OCI-M1 (cell line): Measurements from ENCODE around the gene F12.
"Not testable (repeated sequence)": the region's sequence is repeated elsewhere in the genome, so short reads cannot be mapped to it uniquely, and the experiment has no call there.

Experiments used
- DNase-seq: peaks from one replicate; lab custom pipeline; 2025; lab: John Stamatoyannopoulos, UW

The F12 gene

GRCh38 chr5:177432143-177432838 lies 22.9 kb upstream of the F12 start:
- DNase-seq, result no peak

DNA sequence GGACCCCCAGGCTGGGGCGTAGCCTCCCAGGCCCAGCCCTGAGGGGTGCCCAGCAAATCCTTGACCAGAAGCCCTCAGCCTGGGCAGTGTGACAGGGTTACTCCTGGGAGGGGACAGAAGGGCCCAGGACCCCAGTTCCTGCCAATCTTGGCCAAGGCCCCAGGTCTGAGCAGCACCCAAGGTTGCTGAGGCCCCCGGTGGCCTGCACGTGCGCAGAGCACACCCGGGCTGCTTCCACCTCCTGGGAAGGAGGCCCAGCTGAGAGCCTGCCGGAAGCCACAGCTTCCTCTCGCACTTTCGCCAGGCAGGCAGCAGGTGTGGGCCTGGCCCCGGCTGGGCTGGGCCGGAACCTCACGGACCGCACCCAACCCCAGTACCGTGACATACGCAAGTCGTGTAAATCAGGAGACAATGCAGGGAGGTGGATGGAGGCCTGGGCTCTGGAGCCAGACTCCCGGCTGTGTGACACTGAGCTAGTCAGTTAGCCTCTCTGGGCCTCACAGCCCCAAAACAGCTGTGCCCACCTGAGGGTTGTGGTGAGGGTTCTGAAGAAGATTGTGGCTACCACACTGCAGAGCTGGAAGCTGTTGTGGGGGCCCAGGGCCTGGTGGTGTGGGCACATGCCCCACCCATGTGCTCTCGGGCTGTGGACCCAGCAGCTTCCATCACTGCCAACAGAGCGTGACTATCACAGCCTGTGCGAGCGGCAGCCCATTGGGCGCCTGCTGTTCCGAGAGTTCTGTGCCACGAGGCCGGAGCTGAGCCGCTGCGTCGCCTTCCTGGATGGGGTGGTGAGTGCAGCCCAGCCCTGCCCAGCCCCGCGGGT lies 22.2 kb upstream of the F12 start:
- DNase-seq, result no peak

- no peak for DNase-seq
These were observed 21.6 kb upstream of the F12 start for GRCh38 chr5:177430972-177431316.

GRCh38 chr5:177430140-177430951 lies 21.0 kb upstream of the F12 start:
- DNase-seq, result no peak

DNA sequence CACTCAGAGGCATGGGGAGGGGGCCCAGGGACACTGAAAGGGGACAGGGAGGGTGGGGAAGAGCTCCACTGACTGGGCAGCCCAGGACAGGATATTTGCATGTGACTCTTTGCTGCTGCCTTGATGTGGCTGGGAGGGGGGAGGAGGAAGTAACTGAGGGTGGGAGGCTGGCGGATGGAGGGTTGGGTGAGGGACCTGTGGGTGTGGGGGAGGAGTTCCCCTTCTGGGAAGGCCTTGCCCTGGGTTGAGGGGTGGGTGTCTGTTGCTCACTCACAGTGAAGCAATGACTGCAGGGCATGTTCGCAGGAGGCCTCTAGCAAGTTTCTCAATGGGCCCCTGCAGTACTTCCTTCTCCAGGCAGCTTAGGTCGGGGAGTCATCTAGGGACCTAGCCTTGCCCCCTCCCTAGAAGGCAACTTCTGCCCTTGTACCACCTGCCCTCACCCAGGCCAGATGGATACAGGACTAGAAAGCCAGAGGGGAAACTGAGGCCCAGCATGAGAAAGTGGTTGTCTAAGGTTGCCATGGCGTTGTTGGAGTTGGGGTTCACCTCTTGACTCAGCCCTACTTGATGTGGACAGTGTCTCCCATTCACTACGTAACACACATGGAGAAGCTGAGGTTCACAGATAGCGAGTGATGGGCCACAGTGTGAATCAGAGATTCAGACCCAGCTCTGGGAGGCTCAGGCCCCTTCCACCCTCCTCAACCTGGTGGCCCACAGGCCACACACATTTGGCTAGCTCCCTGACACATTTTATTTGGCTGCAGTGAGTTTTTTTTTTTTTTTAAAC lies 20.1 kb upstream of the F12 start:
- peak; percentile 92 for DNase-seq

DNA sequence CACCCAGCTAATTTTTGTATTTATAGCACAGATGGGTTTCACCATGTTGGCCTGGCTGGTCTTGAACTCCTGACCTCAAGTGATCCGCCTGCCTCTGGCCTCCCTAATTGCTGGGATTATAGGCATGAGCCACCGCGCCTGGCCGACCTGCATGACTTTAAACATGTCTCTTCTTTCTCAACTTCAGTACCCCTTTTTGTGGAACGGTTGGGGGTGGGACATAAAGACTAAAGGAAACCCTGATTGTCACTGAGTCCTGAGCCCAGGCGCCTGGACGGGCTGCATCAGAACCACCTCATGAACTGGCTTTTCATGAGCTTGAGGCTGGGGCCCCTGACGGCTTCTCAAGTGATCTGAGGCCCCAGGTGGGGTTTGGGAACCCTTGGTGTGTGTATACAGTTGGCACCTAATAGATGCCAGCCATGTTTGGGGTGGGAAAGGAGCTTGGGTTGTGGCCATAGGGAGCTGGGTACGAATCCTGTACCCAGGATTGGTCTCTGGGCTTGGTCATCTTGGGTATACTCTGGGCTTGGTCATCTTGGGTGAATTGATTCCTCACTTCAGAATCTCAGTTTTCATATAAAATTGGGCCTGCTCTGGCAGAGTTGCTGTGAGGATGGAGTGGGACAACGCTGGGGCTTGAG lies 19.3 kb upstream of the F12 start:
- no peak for DNase-seq

DNA sequence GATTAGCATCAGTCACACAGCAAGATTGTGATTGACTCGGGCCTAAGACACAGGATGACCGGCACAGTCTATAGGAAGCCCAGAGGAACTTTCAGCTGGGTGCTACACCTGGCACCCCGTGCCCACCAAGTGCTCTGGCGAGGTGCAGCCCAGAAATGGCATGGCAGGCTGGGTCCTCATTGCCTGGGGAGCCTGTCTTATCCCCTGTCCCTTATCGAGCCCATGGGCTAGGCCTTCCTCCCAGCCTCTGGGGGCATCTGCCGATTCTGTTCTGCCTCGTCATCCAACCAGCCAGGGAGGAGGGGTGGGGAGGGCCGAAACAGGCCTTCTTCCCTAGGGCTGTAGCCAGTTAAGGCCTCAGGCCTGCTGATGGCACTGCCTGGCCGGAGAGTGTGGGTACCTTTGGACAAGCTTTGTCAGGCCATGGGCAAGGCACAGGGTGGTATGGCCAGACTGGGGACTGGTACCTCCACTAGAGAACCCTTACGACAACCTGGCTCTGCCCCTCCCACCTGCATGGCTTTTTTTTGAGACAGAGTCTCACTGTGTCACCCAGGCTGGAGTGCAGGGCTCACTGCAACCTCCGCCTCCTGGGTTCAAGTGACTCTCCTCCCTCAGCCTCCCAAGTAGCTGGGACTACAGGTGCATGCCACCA lies 18.7 kb upstream of the F12 start:
- peak; percentile 87 for DNase-seq

DNA sequence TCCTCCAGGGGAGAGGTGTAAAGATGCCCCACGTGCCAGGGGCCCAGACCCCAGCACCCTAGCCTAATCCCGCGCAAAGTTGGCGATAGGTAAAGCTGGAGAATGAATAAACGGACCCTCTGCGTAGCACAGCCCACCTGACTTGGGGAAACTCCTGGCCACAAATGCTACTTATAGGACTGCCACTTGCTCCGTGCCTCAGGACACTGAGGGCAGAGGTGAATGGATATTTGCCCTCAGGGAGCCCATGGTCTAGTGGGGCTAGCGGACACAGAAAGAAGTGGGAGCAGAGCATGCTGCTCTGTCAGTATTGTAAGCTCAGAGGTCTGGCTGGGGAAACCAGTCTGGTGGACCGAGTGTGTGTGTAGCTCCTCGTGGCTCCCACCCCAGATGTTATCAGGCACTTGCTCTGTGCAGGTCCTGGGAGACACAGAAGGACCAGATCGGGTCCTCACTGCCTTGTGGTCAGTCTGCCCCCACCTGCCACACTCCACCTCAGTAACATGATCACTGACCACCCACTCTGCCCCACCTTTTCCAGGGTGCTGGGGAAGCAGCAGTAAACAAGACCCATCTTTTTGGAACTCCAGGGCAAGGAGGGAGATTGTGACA lies 18.0 kb upstream of the F12 start:
- peak; percentile 61 for DNase-seq

DNA sequence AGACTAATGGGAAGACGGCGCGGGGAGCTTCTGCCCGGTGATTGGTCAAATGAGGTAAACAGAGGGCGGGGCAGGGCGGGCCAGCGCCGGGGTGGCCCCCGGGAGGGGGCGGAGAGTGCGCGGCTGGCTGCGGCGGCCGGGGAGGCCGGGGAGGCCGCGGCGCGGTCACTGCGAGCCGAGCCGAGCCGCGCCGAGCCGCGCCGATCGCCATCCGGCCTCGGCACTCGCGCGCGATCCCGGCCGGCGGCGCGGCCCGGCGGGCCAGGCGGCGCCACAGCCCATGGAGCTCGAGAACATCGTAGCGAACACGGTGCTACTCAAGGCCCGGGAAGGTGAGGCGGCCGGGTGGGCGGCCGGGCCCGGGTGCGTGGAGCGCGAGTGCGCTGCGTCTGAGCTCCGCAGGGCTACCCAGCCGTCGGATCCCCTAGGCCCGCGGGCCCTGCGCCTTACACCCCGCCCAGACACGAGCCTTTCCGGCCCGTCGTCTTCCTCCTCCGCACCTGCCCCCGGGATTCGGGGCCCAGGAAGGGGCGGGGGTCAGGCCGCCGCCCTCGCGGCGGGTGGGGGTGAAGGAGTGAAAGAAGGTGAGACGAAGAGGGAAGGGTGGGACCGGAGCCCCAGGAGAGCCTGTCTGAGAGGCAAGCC lies 17.3 kb upstream of the F12 start, which contains the start of gene GRK6:
TSS of gene GRK6 (plus strand) at position 111 of the 645 bp plus-strand sequence. CDS start at position 281, 170 bp downstream.
- DNase-seq, result peak; percentile 62

DNA sequence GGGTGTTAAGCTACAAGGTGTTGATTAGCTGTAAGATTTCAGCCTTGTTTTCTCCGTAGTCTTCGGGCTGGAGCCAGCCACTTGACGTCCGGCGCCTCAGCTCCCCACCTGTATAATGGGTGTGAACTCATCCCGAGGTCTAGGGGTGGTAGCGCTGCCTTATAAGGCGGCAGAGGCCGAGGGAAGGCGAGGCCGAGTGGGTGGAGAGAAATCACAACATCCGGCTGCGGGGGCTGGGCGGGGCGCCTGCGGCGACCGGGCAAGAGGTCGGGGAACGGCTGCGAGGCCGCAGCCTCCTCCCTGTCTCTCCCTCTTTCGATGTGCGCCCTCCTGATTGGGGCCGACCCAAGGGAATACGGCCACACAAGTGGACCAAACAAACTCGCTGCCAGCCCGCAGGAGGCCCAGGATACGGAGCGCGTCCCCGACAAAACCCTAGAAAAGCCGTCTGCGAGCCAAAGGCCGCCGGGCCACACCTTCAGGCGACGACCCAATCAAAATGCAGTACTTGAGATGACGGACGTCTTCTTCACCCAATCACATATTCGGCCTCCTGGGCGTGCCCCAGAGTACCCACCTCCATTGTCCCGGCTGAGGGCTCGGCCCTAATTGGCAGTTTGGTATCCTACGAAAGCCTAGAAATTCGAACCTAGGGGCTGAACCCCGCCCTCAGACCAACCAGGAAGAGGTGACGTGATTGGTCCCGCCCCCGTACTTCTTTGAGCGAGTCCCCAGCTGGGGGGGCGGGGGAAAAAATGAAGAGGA lies 16.6 kb upstream of the F12 start:
- DNase-seq, result peak; percentile 100

DNA sequence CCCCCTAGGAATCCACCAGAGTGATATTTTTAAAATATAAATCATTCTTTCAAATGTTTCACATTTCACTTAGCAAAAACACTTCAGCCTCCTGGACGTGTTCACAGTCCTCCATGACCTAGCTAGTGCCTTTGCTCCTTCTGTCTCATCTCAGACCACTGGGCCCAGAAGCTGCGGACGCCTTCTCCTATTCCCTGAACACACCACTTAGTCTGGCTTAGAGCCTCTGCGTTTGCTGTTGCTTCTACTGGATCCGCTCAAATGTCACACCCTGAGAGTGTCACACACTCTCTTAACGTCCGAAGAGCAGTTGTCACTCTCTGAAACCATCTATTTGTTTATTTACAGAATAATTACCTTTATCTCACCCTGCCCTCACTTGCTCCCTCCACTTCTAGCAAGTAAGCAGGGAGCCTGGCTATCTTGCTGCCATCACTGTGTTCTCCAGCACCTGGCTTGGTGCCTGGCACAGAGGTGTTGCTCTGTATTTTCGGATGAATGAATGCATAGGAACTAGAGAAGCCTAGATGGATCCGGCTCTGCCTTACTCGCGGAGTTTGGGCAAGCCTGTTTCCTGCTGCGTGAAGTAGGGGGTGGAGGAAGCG lies 15.9 kb upstream of the F12 start:
- DNase-seq, result no peak

- DNase-seq, result no peak
These were observed 14.3 kb upstream of the F12 start for GRCh38 chr5:177423671-177424070.

GRCh38 chr5:177421062-177421798 lies 11.9 kb upstream of the F12 start:
- no peak for DNase-seq

DNA sequence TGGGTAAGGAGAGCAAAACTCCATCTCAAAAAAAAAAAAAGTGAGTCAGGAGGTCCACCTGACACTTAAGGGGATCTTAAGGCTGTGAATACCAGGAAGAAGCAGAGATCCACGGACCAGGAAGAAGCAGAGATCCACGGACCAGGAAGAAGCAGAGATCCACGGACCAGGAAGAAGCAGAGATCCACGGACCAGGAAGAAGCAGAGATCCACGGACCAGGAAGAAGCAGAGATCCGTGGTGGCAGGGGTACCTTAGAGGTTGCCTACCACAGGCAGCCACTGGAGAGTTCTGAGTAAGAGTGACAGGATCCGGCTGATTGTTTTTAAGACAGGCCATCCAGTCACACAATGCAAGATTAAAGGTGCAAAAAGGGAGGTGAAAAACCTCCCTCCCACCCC lies 11.1 kb upstream of the F12 start:
- not testable (repeated sequence) for DNase-seq

DNA sequence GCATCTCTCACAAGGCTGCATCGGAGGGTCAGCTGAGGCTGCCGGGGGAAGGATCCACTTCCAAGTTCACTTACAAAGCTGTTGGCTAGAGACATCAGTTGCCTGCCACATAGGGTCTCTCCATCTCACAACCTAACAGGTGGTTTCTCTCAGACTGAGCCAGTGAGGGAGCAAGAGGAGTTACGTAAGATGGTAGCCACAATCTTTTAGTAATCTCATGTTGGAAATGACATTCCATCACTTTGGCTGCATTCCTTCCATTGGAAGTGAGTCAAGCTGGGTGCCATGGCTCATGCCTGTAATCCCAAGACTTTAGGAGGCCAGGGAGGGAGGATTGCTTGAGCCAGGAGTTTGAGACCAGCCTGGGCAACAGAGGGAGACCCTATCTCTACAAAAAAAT lies 9.7 kb upstream of the F12 start:
- DNase-seq, result no peak

GRCh38 chr5:177417081-177417480 lies 7.7 kb upstream of the F12 start:
- not testable (repeated sequence) for DNase-seq

- no peak for DNase-seq
These were observed 5.1 kb upstream of the F12 start for GRCh38 chr5:177414481-177414880.
